Epidermal melanocyte (primary cell): ENCODE measurements around the gene CSGALNACT2.
"Not testable (repeated sequence)": the region's sequence is repeated elsewhere in the genome, so short reads cannot be mapped to it uniquely, and the experiment has no call there.

Experiments
- DNase-seq: peaks from one replicate; pipeline ENCODE4 v3.0.0; 2011; ENCODE audit warnings: low spot score; ENCODE audit not compliant: insufficient read length

The CSGALNACT2 gene

GRCh38 chr10:43137717-43138020 is 576 bp upstream of the CSGALNACT2 start:
- DNase-seq = peak; percentile 42

DNA sequence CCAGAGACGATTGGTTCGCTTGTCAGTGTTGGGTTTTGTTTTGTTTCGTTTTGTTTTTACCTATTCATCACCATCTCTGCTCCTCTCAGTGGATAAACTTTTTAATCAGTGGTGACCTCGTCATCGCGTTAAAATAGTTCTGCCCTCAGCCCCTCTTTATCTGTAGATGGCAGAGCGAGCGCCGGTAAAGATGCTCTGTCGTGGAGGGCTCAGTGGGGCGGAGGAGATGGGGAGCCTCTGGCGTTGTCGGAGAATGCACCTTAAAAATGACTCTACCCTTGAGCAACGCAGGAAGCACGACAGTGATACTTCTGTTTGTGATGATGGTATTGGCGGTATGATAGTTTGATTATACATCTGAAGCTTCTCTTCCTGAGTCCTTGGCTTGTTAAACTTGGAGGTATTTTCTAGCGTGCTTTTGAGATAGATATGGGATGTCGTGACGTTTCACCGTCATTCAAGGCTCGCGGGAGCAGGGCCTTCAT is 554 bp downstream of the CSGALNACT2 start:
- DNase-seq = no peak

GRCh38 chr10:43141421-43141820 is 3.2 kb downstream of the CSGALNACT2 start:
- no peak for DNase-seq

DNA sequence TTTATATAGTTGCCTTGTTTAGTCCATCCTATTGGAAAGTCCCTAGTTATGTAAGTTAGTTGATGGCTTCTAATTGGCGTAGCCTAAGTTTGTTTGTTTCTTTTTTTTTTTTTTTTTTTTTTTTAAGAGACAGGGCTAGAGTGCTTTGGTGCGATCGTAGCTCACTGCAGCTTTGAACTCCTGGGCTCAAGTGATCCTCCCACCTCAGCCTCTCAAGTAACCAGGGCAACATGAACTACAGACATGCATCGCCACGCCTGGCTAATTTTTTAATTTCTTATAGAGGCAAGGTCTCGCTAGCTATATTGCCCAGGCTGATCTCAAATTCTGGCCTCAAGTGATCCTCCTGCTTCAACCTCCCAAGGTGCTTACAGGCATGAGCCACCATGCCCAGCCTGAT is 7.1 kb downstream of the CSGALNACT2 start:
- DNase-seq = no peak

DNA sequence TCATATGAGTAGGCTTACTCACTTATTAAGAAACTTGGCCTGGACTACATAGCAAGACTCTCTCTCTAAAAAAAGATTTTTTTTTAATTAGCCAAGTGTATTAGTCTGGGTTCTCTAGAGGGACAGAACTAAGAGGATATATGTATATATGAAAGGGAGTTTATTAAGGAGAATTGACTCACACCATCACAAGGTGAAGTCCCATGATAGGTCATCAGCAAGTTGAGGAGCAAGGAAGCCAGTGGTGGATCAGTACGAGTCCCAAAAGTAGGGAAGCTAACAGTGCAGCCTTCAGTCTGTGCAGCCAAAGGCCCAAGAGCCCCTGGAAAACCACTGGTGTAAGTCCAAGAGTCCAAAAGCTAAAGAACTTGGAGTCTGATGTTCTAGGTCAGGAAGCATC is 7.7 kb downstream of the CSGALNACT2 start:
- not testable (repeated sequence) for DNase-seq

DNA sequence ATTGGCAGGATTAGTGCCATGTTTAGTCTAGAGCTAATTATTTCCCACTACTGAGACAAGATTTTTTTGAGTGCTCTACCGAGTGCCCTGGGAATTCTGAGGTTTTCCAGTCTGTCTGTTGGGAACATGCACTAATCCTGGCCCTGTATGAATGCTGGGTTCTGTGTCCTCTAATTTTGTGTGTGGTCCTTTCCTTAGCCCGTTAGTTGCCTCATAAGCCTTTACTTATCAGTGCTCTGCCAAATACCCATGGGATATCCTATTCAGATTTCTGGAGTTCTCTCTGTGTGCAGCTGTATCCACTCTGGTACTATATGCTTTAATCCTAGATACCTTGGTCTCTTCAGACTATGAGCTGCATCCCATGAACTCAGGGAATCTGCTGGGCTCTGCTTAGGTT is 13.1 kb downstream of the CSGALNACT2 start:
- DNase-seq = no peak

DNA sequence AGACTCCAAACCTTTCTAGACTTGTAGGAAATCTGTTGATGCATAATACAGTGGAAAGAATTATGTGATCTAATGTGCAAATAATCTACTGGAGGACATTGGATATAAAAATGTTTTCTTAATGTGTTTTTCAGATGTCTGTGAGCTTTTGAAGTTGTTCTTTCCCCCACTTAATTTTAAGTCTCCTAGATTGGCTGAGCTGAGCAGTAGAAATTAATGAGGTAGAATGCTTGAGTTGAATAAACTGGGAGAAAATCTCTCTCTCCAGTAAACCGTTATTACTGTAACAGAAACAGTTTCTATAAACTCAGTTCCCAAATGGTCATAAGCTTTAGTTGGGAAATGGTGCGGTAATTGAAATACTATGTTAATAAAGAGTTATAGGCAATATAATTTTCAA is 15.7 kb downstream of the CSGALNACT2 start:
- DNase-seq = no peak

DNA sequence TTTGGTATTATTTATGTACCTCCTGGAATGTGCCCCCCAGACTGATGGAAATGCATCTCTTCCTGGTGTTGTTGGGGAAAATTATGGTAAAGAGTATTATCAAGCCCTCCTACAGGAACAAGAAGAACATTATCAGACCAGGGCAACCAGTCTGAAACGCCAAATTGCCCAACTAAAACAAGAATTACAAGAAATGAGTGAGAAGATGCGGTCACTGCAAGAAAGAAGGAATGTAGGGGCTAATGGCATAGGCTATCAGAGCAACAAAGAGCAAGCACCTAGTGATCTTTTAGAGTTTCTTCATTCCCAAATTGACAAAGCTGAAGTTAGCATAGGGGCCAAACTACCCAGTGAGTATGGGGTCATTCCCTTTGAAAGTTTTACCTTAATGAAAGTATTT is 17.0 kb downstream of the CSGALNACT2 start:
- no peak for DNase-seq

GRCh38 chr10:43155741-43156140 is 17.5 kb downstream of the CSGALNACT2 start:
- no peak for DNase-seq

DNA sequence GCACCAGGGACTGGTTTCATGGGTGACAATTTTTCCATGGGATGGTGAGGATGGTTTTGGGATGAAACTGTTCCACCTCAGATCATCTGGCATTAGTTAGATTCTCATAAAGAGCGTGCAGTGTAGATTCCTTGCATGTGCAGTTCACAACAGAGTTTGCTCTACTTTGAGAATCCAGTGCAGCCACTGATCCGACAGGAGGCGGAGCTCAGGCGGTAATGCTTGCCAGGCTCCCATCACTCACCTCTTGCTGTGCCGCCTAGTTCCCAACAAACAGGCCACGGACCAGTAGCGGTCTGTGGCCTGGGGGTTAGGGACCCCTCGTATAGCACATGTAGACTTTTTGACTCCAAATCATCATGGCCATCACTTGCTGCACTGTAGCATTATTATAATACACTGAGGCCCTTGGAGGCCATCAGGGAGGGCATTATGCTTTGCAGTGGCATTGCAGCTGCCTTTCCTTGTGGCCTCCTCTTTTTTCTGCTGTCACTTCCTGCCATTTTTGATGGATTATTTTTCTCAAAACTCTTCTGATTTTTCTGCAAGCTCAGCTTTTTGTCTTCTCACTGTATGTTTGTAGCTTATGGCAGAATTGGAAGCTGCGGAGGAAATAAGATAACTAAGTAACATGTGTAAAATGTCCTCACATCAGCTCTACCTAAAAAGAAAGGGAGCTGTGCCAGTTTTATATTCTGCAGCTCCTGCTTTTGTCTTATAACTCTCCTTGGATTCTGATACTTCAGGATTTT is 18.5 kb downstream of the CSGALNACT2 start:
- DNase-seq = no peak

DNA sequence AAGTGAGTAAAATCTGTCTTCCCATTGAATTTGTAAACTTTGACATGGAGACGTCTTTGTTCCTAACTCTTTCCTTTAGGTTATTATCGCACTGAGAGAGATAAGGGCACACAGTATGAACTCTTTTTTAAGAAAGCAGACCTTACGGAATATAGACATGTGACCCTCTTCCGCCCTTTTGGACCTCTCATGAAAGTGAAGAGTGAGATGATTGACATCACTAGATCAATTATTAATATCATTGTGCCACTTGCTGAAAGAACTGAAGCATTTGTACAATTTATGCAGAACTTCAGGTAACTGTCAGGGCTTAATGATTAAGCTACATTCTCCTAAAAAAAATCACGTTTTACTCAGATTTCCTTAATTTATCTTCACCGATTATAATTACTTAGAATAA is 20.4 kb downstream of the CSGALNACT2 start:
- no peak for DNase-seq

- peak; percentile 39 for DNase-seq
Measured at GRCh38 chr10:43160046-43160920, 22.0 kb downstream of the CSGALNACT2 start.

- no peak for DNase-seq
Measured at GRCh38 chr10:43160921-43161255, 22.6 kb downstream of the CSGALNACT2 start.

DNA sequence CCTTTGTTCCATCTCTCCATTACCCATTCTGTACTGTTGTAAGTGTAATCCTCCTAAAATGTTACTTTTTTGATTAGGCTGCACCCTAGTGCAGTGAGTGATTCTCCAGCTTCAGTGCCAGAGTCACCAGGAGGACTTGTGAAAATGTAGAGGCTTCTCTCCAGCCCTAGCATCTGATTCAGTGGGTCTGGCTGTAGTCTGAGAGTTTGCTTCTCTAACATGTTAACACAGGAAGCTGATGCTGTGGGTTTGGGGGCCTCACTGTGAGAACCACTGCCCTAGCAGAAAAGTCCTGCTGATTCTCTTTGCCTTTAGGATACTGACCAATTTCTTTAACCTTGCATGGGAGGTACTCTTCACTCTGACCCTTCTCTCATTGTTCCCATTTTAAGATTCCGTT is 24.4 kb downstream of the CSGALNACT2 start:
- no peak for DNase-seq

DNA sequence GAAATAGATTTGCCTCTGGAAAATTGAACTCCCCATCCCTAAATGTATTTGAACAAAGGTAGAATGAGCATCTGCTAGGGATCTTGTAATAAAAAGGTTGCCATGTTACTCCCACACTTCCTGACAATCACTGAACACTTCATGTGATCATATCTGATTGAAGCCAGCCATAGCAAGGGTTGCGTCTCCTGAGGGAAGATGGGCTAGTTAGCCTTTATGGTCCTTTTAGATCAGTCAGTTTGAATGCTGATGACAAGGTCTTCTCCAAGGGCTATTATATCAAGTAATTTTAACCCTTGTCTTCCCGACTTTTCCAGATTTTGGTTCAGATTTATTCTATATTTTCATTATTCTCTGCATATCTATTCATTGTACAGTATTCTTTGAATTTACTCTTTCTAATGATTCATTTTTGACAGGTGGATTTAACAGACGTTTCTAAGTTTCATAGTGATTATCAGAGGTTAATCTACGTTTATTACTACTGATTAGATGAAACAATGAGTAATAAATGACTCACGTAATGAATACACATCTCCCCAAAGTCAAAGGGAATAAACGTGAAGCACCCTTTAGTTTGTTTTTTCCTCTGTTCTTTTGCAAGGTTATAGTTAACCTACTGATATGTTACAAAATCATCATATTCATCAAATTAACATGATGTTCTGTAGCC is 28.1 kb downstream of the CSGALNACT2 start:
- no peak for DNase-seq

DNA sequence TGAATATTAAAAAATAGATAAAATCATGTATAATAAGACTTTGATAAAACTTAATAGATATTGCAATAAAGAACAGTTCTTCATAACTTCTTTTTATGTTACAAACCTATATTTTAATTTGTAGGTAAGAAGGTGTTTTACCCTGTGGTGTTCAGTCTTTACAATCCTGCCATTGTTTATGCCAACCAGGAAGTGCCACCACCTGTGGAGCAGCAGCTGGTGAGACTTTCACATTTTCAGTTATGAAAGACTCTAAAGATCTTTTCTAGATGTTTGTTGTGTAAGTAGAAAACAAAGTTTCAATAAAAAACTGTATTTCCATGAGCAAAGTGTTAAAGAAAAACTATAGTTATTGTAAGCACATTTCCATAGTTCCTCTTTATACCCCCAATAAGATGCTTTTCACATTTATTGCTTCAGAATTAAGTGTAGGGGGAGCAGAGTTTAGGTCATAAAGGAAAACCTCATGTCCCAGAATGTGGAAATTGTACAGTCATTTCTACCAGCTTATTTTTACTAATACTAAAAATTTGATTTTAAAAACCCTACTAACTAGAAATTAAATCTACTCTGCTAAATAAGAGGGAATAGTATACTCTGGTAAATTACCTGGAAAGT is 28.7 kb downstream of the CSGALNACT2 start:
- DNase-seq = no peak

GRCh38 chr10:43167498-43167889 is 29.2 kb downstream of the CSGALNACT2 start:
- DNase-seq = no peak

DNA sequence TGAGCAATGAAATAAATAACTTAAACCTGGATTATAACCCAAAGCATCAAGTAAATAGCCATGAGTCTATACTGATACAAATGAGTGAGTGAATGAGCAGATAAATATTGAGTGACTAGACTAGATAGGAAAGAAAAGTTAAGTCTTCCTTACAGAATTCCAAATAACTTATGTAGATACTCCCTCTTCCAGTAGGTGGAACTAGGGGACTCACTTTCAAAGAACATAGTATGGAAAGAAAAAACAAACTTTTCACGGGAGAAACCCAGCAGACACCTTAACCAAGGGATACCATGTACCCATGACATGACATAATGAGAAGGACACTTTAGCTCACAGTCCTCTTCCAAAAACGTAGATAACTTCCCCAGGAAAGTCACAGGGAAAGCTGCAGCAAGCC is 32.2 kb downstream of the CSGALNACT2 start:
- no peak for DNase-seq

- no peak for DNase-seq
Measured at GRCh38 chr10:43172645-43173044, 34.4 kb downstream of the CSGALNACT2 start.

DNA sequence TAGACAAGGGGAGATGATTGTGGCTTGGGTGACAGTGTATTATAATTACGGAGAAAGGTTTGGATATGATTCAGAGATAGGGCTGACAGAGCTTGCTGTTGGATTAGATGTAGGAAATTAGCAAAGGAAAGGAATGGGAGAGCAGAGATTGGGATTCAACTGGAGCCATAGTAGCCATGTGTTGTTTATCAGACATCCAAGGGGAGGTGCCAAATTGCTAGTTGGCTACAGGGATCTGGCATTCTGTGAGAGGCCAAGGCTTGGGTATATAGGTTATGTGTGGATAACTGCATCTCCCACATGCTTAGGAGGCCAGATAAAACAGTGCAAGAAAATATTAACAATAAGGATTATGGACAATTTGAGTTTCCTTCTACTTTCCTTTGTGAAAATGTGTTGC is 34.9 kb downstream of the CSGALNACT2 start:
- no peak for DNase-seq

- DNase-seq = no peak
Measured at GRCh38 chr10:43174969-43175368, 36.7 kb downstream of the CSGALNACT2 start.

DNA sequence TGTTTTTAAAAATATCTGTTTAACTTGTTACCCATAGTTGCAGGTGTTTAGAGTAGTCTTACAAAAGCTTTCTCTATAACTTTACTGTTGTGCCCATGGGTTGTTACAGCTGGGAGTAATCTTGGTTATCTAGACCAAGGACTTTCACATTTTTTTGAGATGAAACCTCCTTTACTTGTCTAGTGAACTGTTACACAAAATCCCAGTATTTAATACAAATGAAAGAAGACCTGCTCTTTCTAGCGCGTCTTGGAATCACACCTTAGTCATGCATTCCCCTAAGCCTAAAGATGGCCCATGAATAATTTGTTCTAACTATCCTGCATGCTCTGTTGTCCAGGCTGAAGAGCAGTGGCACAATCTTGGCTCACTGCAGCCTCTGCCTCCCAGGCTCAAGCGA is 38.0 kb downstream of the CSGALNACT2 start:
- DNase-seq = no peak
